Sciatic nerve (tissue), 2 donors: ENCODE data around the gene PCDHGA1. TPM values are rescaled to one million over a fixed set of nuclear protein-coding genes. Genes with fewer than 3 reads are reported as not detected.
A peak's percentile ranks its signal among the peaks of the same experiment; 100 is the strongest.
"Not testable (repeated sequence)": the region's sequence is repeated elsewhere in the genome, so short reads cannot be mapped to it uniquely, and the experiment has no call there.

Experiments
- ATAC-seq: fragments of 200-7000 bp; cut with Tn5 transposase; one replicate; pipeline ENCODE4 v1.9.1; 2020; ENCODE audit warnings: mild to moderate bottlenecking, moderate library complexity
- DNase-seq: peaks from one replicate; pipeline ENCODE4 v3.0.0-alpha.2; 2020; ENCODE audit warnings: low spot score
- intact Hi-C: fragments of 100-400 bp; cut with DNase I; formaldehyde crosslinking; loops from one replicate; pipeline ENCODE4 v1.14.2; 2022
- total RNA-seq: library from RNA; stranded (reverse); fragmentation: NEBNext Ultra II Directional; extraction: Animal tissue kit (Norgen Biotek cat#: 25700); gene quantifications from one replicate; pipeline ENCODE4 v1.2.1, GENCODE V29; 2021
- donor health status: DM: no; HTN: no; CAD: no.
- donor health status: DM: no; HTN: no; CAD: no.

Gene PCDHGA1
- total RNA-seq, 1 donor from 2014 or later = 1.4 TPM

DNA sequence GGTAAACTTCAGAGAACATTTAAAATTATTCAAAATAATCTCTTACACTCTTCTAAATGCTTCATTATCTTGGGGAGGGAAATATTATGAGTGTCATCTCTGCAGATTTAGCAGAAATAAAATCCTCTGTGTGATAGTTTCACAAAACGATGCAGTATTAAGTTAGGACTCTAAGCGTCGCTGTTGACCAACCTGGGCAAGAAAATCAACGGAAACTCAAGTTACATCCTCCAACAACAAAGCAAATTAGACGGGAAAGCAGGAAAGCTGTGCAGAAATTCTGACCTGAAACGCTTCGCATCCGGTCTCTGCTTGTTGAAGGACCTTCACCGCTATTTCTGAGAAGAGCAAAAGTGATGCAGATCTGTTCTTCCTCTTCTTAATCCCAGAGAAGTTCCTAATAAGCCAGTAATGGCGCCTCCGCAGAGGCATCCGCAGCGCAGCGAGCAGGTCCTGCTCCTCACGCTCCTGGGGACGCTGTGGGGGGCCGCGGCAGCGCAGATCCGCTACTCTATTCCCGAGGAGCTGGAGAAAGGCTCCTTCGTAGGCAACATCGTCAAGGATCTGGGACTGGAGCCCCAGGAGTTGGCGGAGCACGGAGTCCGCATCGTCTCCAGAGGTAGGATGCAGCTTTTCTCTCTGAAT, 43.5 kb downstream of the PCDHGA1 start, which contains the start of gene PCDHGA6:
Gene PCDHGA6, plus strand, starts transcription at position 219 of the 645 bp plus-strand sequence. Its CDS starts 193 bp downstream, at position 412.
- ATAC-seq (no peak), DNase-seq (no peak)
- intact Hi-C loops = no loop called here

DNA sequence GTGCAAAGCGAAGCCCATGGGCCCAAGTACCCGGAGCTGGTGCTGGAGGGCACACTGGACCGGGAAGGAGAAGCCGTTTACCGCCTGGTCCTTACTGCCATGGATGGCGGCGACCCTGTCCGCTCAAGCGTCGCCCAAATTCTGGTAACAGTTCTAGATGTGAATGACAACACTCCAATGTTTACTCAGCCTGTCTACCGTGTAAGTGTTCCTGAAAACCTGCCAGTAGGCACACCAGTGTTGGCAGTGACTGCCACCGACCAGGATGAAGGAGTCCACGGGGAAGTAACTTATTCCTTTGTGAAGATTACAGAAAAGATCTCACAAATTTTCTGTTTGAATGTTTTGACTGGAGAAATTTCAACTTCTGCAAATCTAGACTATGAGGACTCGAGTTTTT, 44.3 kb downstream of the PCDHGA1 start:
- intact Hi-C loops = no loop called here
- DNase-seq = no peak
- ATAC-seq = no peak

DNA sequence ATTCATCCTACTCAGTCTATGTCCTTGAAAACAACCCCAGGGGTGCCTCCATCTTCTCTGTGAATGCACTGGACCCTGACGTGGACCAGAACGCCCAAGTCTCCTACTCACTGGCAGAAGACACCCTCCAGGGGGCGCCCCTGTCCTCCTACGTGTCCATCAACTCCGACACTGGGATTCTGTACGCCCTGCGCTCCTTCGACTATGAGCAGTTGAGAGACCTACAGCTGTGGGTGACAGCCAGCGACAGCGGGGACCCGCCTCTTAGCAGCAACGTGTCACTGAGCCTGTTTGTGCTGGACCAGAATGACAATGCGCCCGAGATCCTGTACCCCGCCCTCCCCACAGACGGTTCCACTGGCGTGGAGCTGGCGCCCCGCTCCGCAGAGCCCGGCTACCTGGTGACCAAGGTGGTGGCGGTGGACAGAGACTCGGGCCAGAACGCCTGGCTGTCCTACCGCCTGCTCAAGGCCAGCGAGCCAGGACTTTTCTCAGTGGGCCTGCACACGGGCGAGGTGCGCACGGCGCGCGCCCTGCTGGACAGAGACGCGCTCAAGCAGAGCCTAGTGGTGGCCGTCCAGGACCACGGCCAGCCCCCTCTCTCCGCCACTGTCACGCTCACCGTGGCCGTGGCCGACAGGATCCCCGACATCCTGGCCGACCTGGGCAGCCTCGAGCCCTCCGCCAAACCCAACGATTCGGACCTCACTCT, 45.3 kb downstream of the PCDHGA1 start:
- DNase-seq, ATAC-seq, intact Hi-C loops: not testable (repeated sequence)

DNA sequence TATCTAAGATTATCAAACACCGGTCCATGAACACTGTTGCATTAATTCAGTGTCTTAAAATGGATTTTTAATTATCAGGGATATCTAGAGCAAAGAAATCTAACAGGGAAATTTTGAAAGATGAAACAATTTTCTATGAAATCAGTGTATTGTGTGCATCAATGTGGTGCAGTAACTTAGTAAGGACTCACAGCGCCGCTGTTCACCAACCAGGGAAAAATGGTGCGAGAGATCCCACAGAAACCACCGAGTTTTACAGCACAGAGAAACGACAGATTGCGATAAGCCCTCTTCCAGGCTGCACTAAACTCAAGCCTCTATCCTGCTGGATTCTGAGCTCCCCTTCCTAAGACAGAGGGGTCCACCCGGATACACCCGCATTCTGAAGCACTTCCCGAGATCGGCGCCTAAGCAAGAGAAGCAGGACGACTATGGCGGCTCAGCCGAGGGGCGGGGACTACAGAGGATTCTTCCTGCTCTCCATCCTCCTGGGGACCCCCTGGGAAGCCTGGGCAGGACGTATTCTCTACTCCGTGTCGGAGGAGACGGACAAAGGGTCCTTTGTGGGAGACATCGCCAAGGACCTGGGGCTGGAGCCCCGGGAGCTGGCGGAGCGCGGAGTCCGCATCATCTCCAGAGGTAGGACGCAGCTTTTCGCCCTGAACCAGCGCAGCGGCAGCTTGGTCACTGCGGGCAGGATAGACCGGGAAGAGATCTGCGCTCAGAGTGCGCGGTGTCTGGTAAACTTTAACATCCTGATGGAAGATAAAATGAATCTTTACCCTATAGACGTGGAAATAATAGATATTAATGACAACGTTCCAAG, 52.4 kb downstream of the PCDHGA1 start, which contains the start of gene PCDHGA7:
Gene PCDHGA7, plus strand, starts transcription at position 274 of the 826 bp plus-strand sequence. Its CDS starts 158 bp downstream, at position 432.
- intact Hi-C loops = no loop called here
- DNase-seq = no peak
- ATAC-seq = no peak

DNA sequence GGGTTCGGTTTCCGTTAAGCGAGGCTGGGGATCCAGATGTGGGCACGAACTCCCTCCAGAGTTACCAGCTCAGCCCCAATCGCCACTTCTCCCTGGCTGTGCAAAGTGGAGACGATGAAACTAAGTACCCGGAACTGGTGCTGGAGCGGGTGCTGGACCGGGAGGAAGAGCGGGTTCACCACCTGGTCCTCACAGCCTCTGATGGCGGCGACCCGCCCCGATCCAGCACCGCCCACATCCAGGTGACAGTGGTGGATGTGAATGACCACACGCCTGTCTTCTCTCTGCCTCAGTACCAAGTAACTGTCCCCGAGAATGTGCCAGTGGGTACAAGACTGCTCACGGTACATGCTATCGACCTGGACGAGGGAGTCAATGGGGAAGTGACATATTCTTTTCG, 53.0 kb downstream of the PCDHGA1 start:
- DNase-seq = no peak
- no peak for ATAC-seq
- intact Hi-C loops = no loop called here

DNA sequence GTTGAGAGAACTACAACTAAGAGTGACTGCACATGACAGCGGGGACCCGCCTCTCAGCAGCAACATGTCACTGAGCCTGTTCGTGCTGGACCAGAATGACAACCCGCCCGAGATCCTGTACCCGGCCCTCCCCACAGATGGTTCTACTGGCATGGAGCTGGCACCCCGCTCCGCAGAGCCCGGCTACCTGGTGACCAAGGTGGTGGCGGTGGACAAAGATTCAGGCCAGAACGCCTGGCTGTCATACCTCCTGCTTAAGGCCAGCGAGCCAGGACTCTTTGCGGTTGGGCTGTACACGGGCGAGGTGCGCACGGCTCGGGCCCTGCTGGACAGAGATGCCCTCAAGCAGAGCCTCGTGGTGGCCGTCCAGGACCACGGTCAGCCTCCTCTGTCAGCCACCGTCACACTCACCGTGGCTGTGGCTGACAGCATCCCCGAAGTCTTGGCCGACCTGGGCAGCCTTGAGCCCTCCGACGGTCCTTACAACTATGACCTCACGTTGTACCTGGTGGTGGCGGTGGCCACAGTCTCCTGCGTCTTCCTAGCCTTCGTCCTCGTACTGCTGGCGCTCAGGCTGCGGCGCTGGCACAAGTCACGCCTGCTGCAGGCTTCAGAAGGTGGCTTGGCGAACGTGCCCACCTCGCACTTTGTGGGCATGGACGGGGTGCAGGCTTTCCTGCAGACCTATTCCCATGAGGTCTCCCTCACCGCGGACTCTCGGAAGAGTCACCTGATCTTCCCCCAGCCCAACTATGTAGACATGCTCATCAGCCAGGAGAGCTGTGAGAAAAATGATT, 54.4 kb downstream of the PCDHGA1 start:
- intact Hi-C loops = no loop called here
- DNase-seq = no peak
- ATAC-seq = no peak

DNA sequence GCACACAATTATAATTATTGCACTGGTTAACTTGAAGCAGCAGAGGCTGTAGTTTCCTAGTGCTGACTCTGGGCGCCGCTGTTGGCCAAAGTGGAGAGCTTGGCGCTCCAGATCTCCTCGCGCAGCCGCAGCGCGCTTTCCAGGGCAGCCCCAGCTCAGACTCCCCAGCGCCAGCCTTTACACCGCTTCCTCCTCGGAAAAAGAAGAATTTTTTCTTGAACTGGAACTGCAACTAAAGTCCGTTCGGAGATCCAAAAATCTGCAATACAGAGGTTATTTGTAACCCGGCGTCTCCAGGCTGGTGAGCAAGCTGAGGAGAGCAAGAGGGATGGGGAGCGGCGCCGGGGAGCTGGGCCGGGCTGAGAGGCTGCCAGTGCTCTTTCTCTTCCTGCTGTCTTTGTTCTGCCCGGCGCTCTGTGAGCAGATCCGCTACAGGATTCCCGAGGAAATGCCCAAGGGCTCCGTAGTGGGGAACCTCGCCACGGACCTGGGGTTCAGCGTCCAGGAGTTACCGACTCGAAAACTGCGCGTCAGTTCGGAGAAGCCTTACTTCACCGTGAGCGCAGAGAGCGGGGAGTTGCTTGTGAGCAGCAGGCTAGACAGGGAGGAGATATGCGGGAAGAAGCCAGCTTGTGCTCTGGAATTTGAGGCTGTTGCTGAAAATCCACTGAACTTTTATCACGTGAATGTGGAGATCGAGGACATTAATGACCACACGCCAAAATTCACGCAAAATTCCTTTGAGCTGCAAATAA, 57.4 kb downstream of the PCDHGA1 start, which contains the start of gene PCDHGB4:
Gene PCDHGB4, plus strand, starts transcription at position 142 of the 755 bp plus-strand sequence. Its CDS starts 187 bp downstream, at position 329.
- peak; percentile 51 for ATAC-seq
- DNase-seq = peak; percentile 61
- intact Hi-C loops = not testable (repeated sequence)

DNA sequence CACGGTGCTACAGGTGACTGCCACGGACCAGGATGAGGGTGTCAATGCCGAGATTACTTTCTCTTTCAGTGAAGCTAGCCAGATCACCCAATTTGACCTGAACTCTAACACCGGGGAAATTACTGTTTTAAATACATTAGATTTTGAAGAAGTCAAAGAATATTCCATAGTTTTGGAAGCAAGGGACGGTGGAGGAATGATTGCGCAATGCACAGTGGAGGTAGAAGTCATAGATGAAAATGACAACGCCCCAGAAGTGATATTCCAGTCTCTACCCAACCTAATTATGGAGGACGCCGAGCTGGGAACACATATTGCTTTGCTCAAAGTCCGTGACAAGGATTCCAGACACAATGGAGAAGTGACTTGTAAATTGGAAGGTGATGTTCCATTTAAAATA, 58.3 kb downstream of the PCDHGA1 start:
- DNase-seq (no peak), ATAC-seq (no peak)
- intact Hi-C loops = no loop called here

DNA sequence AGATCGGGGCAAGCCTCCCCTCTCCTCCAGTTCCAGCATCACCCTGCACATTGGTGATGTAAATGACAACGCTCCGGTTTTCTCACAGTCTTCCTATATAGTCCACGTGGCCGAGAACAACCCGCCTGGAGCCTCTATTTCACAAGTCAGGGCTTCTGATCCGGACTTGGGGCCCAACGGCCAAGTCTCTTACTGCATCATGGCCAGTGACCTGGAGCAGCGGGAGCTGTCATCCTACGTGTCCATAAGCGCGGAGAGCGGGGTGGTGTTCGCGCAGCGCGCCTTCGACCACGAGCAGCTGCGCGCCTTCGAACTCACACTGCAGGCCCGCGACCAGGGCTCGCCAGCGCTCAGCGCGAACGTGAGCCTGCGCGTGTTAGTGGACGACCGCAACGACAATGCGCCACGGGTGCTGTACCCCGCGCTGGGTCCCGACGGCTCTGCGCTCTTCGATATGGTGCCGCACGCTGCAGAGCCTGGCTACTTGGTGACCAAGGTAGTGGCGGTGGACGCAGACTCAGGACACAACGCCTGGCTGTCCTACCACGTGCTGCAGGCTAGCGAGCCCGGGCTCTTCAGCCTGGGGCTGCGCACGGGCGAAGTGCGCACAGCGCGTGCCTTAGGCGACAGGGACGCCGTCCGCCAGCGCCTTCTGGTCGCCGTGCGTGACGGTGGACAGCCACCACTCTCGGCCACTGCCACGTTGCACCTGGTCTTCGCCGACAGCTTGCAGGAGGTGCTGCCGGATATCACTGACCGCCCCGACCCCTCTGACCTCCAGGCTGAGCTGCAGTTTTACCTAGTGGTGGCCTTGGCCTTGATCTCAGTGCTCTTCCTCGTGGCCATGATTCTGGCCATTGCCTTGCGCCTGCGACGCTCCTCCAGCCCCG, 59.1 kb downstream of the PCDHGA1 start:
- no peak for ATAC-seq
- no peak for DNase-seq
- intact Hi-C loops = no loop called here

DNA sequence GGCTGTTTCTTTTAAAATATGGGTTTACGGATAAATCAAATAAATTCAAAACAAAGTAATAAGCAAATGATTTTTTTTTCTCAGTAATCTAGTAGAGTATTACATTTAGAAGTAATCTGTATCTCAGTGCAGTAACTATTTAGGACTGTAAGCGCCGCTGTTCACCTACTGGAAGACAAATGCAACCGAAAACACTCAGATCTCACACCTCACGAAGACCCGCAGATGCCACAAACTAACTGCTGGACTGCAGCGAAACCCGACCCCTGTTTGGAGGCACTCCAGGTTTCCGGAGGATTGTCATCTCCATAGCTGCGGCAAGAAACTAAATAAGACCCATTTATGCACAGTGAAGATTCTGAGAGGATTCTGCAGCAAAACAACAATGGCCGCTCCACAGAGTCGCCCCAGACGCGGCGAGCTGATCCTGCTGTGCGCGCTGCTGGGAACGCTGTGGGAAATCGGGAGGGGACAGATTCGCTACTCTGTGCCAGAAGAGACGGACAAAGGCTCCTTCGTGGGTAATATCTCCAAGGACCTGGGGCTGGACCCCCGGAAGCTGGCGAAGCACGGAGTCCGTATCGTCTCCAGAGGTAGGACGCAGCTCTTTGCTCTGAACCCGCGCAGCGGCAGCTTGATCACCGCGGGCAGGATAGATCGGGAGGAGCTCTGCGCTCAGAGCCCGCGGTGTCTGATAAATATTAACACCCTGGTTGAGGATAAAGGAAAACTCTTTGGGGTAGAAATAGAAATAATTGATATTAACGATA, 62.3 kb downstream of the PCDHGA1 start, which contains the start of gene PCDHGA8:
Gene PCDHGA8, plus strand, starts transcription at position 205 of the 770 bp plus-strand sequence. Its CDS starts 181 bp downstream, at position 386.
- ATAC-seq = no peak
- DNase-seq = no peak
- intact Hi-C loops = no loop called here

DNA sequence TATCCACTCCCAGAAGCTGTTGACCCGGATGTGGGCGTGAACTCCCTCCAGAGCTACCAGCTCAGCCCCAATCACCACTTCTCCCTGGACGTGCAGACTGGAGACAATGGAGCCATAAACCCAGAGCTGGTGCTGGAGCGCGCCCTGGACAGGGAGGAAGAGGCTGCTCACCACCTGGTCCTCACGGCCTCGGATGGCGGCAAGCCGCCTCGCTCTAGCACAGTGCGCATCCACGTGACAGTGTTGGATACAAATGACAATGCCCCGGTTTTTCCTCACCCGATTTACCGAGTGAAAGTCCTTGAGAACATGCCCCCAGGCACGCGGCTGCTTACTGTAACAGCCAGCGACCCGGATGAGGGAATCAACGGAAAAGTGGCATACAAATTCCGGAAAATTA, 63.0 kb downstream of the PCDHGA1 start:
- intact Hi-C loops = no loop called here
- DNase-seq = no peak

DNA sequence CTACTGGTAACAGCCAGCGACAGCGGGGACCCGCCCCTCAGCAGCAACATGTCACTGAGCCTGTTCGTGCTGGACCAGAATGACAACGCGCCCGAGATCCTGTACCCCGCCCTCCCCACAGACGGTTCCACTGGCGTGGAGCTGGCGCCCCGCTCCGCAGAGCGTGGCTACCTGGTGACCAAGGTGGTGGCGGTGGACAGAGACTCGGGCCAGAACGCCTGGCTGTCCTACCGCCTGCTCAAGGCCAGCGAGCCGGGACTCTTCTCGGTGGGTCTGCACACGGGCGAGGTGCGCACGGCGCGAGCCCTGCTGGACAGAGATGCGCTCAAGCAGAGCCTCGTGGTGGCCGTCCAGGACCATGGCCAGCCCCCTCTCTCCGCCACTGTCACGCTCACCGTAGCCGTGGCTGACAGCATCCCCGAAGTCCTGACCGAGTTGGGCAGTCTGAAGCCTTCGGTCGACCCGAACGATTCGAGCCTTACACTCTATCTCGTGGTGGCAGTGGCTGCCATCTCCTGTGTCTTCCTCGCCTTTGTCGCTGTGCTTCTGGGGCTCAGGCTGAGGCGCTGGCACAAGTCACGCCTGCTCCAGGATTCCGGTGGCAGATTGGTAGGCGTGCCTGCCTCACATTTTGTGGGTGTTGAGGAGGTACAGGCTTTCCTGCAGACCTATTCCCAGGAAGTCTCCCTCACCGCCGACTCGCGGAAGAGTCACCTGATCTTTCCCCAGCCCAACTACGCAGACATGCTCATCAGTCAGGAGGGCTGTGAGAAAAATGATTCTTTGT, 64.3 kb downstream of the PCDHGA1 start:
- ATAC-seq, intact Hi-C loops, DNase-seq: not testable (repeated sequence)

More for the DNA sequence above, 63.0 kb downstream of the PCDHGA1 start:
- ATAC-seq = no peak

DNA sequence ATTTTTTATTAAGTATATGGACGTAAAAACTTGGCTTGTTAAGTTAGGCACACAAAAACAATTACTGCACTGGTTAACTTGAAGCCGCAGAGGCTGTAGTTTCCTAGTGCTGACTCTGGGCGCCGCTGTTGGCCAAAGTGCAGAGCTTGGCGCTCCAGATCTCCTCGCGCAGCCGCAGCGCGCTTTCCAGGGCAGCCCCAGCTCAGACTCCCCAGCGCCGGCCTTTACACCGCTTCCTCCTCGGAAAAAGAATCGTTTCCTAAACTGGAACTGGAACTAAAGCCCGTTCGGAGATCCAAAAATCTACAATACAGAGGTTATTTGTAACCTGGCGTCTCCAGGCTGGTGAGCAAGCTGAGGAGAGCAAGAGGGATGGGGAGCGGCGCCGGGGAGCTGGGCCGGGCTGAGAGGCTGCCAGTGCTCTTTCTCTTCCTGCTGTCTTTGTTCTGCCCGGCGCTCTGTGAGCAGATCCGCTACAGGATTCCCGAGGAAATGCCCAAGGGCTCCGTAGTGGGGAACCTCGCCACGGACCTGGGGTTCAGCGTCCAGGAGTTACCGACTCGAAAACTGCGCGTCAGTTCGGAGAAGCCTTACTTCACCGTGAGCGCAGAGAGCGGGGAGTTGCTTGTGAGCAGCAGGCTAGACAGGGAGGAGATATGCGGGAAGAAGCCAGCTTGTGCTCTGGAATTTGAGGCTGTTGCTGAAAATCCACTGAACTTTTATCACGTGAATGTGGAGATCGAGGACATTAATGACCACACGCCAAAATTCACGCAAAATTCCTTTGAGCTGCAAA, 67.6 kb downstream of the PCDHGA1 start, which contains the start of gene PCDHGB5:
Gene PCDHGB5, plus strand, starts transcription at position 192 of the 796 bp plus-strand sequence. Its CDS starts 181 bp downstream, at position 373.
- intact Hi-C loops = not testable (repeated sequence)
- DNase-seq = peak; percentile 64
- ATAC-seq = peak; percentile 84

DNA sequence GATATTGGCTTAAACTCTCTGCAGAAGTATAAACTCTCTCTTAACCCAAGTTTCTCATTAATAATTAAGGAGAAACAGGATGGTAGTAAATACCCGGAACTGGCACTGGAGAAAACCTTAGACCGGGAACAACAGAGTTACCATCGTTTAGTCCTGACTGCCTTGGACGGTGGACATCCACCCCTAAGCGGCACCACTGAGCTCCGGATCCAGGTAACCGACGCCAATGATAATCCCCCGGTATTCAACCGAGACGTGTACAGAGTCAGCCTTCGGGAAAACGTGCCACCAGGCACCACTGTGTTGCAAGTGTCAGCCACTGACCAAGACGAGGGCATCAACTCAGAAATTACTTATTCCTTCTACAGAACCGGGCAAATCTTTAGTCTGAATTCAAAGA, 68.3 kb downstream of the PCDHGA1 start:
- intact Hi-C loops = no loop called here
- ATAC-seq = no peak
- DNase-seq = no peak
